GM21360 (cell line): ENCODE data around the gene PPM1K.
A peak's percentile ranks its signal among the peaks of the same experiment; 100 is the strongest.

Experiments used
- ATAC-seq: cut with Tn5 transposase; IDR thresholded peaks from one replicate; pipeline ENCODE4 v1.9.1; 2021; ENCODE audit warnings: mild to moderate bottlenecking, moderate library complexity; ENCODE audit not compliant: unreplicated experiment

PPM1K gene

DNA sequence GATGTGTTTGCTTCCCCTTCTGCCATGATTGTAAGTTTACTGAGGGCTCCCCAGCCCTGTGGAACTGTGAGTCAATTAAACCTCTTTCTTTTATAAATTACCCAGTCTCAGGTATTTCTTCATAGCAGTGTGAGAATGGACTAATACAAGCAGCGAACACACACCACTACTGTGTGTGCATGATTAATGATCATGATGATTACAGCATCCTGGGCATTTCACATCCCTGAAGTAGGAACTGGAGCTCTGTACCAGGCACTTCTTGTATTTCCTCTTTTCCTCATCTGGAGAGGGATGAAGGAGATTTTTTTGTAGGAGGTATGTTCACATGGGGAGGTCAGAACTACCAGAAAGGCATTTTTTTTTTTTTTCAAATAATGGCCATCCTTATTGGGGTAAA, 60.8 kb downstream of the PPM1K start:
- ATAC-seq, result no peak

DNA sequence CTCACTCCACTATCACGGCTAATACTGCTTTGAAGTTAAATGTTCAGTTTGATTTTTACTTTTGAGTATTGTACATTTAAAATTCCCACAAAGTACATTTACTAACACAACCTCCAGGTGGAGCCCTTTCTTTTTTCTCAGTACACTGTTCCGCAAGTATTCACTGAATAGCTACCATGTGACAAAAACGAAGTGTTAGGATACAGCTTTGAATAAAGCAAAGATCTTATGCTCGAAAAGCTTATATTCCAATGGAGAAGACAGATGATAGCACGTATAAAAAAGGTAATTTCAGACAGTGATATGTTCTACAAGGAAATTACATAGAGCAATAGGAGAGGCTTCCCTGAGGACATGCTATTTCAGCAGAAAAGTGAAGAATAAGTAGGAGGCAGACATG, 65.3 kb downstream of the PPM1K start:
- ATAC-seq, result peak; percentile 57

DNA sequence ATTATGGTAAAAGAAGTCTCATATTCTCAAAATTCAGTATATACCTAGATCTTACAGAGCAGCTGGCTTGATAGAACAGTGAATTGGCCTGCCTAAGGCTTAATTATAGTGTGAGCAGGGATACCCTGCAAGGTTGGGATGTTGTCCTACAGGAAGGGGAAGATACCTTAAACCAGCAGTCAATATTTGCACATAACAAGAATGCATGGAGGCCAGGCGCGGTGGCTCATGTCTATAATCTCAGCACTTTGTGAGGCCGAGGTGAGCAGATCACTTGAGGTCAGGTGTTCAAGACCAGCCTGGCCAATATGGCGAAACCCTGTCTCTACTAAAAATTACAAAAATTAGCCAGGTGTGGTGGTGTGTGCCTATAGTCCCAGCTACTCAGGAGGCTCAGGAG, 67.2 kb downstream of the PPM1K start:
- ATAC-seq, result no peak

DNA sequence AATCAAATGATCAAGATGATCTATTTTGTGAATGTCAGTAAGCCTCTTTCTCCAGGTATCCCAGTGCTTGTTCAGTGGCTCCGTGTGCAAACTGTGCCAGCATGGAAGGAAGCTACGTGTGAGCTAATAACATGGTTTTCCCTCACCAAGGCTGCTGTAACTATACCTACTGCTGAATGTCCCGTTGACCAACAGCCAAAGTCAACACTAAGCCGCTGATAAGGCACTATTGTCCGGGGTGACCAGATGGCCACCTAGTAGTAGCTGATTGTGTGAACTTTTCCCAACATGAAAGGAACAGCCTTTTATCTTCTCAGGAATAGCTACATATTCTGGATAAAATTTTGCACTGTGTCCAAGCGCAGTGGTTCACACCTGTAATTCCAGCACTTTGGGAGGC, 68.0 kb downstream of the PPM1K start:
- ATAC-seq, result no peak

DNA sequence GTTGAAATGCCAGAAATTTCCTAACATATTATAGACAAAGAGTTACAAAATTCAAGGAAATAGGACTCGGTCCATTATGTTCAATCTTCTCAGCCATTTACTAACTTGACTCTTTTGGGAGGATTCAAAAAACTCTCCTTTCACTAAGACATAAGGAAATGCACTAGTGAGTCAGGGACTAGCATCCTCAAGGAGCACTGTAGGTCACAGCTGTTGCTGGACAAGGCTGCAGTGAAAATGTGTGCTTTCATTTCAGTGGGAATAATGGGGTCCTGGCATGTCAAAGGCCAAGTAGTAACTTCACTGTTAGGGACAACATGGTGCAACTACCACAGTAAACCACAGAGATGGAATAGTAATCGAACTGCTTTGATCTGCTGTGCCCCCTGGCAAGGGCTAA, 69.0 kb downstream of the PPM1K start:
- no peak for ATAC-seq

DNA sequence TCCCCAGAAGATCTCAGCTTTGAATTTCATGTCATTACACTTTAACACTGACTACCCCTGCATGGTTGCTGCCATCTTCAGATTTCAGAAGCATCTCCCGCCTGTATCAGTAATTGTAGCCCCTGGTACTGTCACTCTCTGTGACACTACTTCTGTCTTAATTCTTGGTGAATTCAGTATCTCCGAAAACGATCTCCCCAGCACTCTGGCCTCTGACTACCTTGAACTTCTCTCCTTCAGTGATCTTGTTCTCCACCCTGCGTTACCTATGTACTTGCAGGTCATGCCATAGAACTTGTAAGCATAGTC, 72.2 kb downstream of the PPM1K start:
- ATAC-seq, result no peak

DNA sequence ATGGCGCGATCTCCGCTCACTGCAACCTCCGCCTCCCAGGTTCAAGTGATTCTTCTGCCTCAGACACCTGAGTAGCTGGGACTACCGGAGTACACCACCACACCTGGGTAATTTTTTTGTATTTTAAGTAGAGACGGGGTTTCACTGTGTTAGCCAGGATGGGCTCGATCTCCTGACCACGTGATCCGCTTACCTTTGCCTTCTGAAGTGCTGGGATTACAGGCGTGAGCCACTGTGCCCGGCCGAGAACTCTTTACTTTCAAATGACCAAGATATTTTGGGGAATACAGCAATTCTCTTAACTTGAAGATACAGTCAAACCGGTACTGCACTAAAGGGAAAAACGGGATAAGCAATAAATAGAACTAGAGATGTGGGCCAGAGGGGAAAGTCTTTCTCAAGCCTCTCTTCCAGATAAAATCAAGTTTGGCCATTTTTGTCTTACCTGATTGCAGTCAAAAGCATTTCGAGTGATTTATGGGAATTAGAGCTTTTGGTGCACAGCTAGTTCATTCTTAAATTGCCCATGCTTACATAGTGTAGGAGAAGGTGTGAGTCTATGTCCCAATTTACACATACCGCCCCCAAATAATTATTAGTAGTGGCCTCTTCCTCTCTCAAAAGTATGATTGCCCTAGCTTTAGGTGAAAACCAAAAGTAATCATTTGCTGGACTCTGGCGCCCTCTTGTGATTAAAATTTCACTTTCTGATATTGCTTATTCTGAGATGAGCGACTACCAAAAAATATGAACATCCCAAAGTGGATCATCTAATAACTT, 72.7 kb downstream of the PPM1K start:
- no peak for ATAC-seq

DNA sequence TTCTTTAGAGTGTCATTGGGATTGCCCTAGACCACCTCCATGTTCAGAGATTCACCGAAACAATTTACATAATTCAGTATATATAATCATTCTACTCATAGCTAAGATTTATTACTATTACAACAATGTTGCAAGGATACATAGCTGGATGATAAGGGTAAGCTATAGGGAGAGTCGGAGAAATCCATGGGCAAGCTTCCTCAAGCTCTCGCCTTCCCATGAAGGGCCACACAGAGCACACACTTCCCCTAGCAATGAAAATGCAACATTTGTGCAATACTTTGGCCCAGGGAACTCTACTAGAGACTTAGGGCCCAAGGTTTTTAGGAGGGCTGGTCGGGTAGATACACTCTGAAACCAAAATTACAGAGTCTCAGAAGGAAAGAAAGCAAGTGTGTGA, 76.2 kb downstream of the PPM1K start:
- ATAC-seq, result no peak
